Cerebellar nuclear complex (tissue), 1 donor: ENCODE data around the gene UBL7.
"Not testable (repeated sequence)": the region's sequence is repeated elsewhere in the genome, so short reads cannot be mapped to it uniquely, and the experiment has no call there.

Experiments used
- DNase-seq, 2 experiments: peaks; one replicate each; lab custom pipeline; 2025; lab: John Stamatoyannopoulos, UW

The UBL7 gene

GRCh38 chr15:74460871-74461846 lies at the start of gene UBL7:
Gene UBL7, minus strand, starts transcription at chr15:74461160. Its CDS starts 2,293 bp downstream, at chr15:74458867.
- DNase-seq, result peak; percentile 73 to 87

- no peak for DNase-seq
Observed at GRCh38 chr15:74506515-74506840, 45.5 kb upstream of the UBL7 start.

- DNase-seq, result no peak
Observed at GRCh38 chr15:74505837-74506514, 45.0 kb upstream of the UBL7 start.

- no peak for DNase-seq
Observed at GRCh38 chr15:74504836-74505235, 43.9 kb upstream of the UBL7 start.

- no peak for DNase-seq
Observed at GRCh38 chr15:74504418-74504817, 43.5 kb upstream of the UBL7 start.

GRCh38 chr15:74502301-74502700 lies 41.3 kb upstream of the UBL7 start:
- no peak for DNase-seq

GRCh38 chr15:74500401-74500800 lies 39.4 kb upstream of the UBL7 start:
- DNase-seq, result no peak

GRCh38 chr15:74499366-74499765 lies 38.4 kb upstream of the UBL7 start:
- no peak for DNase-seq

GRCh38 chr15:74497584-74497983 lies 36.6 kb upstream of the UBL7 start:
- DNase-seq, result no peak

GRCh38 chr15:74496648-74497047 lies 35.7 kb upstream of the UBL7 start:
- no peak for DNase-seq

GRCh38 chr15:74490339-74490689 lies 29.4 kb upstream of the UBL7 start:
- no peak for DNase-seq

- DNase-seq, result peak in 1 of 2 experiments; percentile 40
Observed at GRCh38 chr15:74489518-74490338, 28.8 kb upstream of the UBL7 start.

- no peak for DNase-seq
Observed at GRCh38 chr15:74488776-74489175, 27.8 kb upstream of the UBL7 start.

- DNase-seq, result no peak
Observed at GRCh38 chr15:74482661-74483060, 21.7 kb upstream of the UBL7 start.

GRCh38 chr15:74480364-74480763 lies 19.4 kb upstream of the UBL7 start:
- not testable (repeated sequence) for DNase-seq

- DNase-seq, result not testable (repeated sequence)
Observed at GRCh38 chr15:74471621-74472020, 10.7 kb upstream of the UBL7 start.

GRCh38 chr15:74470631-74471395 lies 9.9 kb upstream of the UBL7 start:
- no peak for DNase-seq

- no peak for DNase-seq
Observed at GRCh38 chr15:74468341-74469032, 7.5 kb upstream of the UBL7 start.

GRCh38 chr15:74466570-74466969 lies 5.6 kb upstream of the UBL7 start:
- DNase-seq, result no peak

- no peak for DNase-seq
Observed at GRCh38 chr15:74464897-74465296, 3.9 kb upstream of the UBL7 start.

GRCh38 chr15:74464216-74464615 lies 3.3 kb upstream of the UBL7 start:
- DNase-seq, result no peak
